H9 (cell line): ENCODE results near the gene NOD1. TPM values are rescaled to one million over a fixed set of nuclear protein-coding genes. Genes with fewer than 3 reads are reported as not detected.

ENCODE experiments used
- DNase-seq: peaks from one replicate; pipeline ENCODE4 v3.0.0-alpha.2; 2017
- H2AFZ ChIP-seq: one replicate; pipeline ENCODE4 v1.6.1; 2013; ENCODE audit warnings: mild to moderate bottlenecking, low read length, control low read depth, moderate library complexity
- H2AK5ac ChIP-seq: 2 replicates; pipeline ENCODE4 v1.6.1; 2013; ENCODE audit warnings: low read length, control low read depth, mixed read lengths; ENCODE audit not compliant: insufficient read length
- H2BK120ac ChIP-seq: one replicate; pipeline ENCODE4 v1.6.1; 2013; ENCODE audit warnings: low read depth, mild to moderate bottlenecking, low read length, control low read depth, inconsistent platforms; ENCODE audit not compliant: poor library complexity, severe bottlenecking
- H2BK12ac ChIP-seq: 2 replicates; pipeline ENCODE4 v1.6.1; 2013; ENCODE audit warnings: low read length, control low read depth, mixed read lengths, low read depth; ENCODE audit not compliant: insufficient read length
- H2BK15ac ChIP-seq: 2 replicates; pipeline ENCODE4 v1.6.1; 2013; ENCODE audit warnings: low read depth, low read length, control low read depth
- H2BK20ac ChIP-seq: one replicate; pipeline ENCODE4 v1.6.1; 2013; ENCODE audit warnings: low read depth, mild to moderate bottlenecking, low read length, control low read depth, inconsistent platforms; ENCODE audit not compliant: poor library complexity, severe bottlenecking
- H2BK5ac ChIP-seq: 2 replicates; pipeline ENCODE4 v1.6.1; 2013; ENCODE audit warnings: low read length, control low read depth, mixed read lengths; ENCODE audit not compliant: insufficient read length
- H3K14ac ChIP-seq: 2 replicates; pipeline ENCODE4 v1.6.1; 2013; ENCODE audit warnings: low read length, control low read depth; ENCODE audit not compliant: insufficient read depth
- H3K18ac ChIP-seq: 2 replicates; pipeline ENCODE4 v1.6.1; 2013; ENCODE audit warnings: low read depth, mild to moderate bottlenecking, mixed read lengths, low read length, control low read depth; ENCODE audit not compliant: insufficient read length
- H3K23ac ChIP-seq: 2 replicates; pipeline ENCODE4 v1.6.1; 2013; ENCODE audit warnings: low read length, control low read depth, mixed read lengths, low read depth; ENCODE audit not compliant: insufficient read length
- H3K23me2 ChIP-seq: 2 replicates; pipeline ENCODE4 v1.6.1; 2013; ENCODE audit warnings: low read depth, mild to moderate bottlenecking, mixed read lengths, low read length, control low read depth; ENCODE audit not compliant: insufficient read length, poor library complexity, severe bottlenecking
- H3K27ac ChIP-seq: 2 replicates; pipeline ENCODE4 v1.5.1; 2013; ENCODE audit warnings: low read length, control low read depth, mixed read lengths, low read depth; ENCODE audit not compliant: insufficient read length
- H3K27me3 ChIP-seq: 2 replicates; pipeline ENCODE4 v1.6.1; 2013; ENCODE audit warnings: low read length, control low read depth, inconsistent platforms; ENCODE audit not compliant: insufficient read depth
- H3K4ac ChIP-seq: 2 replicates; pipeline ENCODE4 v1.6.1; 2013; ENCODE audit warnings: low read depth, mild to moderate bottlenecking, control low read depth, inconsistent platforms, low read length, moderate library complexity
- H3K4me1 ChIP-seq: 2 replicates; pipeline ENCODE4 v1.6.1; 2013; ENCODE audit warnings: low read length, control low read depth, inconsistent platforms; ENCODE audit not compliant: insufficient read depth
- H3K4me2 ChIP-seq: 2 replicates; pipeline ENCODE4 v1.6.1; 2013; ENCODE audit warnings: low read length, control low read depth, mixed read lengths; ENCODE audit not compliant: insufficient read length, insufficient read depth
- H3K56ac ChIP-seq: 2 replicates; pipeline ENCODE4 v1.6.1; 2013; ENCODE audit warnings: low read depth, mild to moderate bottlenecking, mixed read lengths, low read length, control low read depth; ENCODE audit not compliant: insufficient read length
- H3K79me1 ChIP-seq: 2 replicates; pipeline ENCODE4 v1.6.1; 2013; ENCODE audit warnings: low read depth, mild to moderate bottlenecking, moderate library complexity, low read length, control low read depth, inconsistent platforms; ENCODE audit not compliant: insufficient read depth, poor library complexity, severe bottlenecking
- H3K79me2 ChIP-seq: 2 replicates; pipeline ENCODE4 v1.6.1; 2013; ENCODE audit warnings: low read length, control low read depth, inconsistent platforms; ENCODE audit not compliant: insufficient read depth
- H3K9ac ChIP-seq: 2 replicates; pipeline ENCODE4 v1.6.1; 2013; ENCODE audit warnings: low read length, control low read depth, mixed read lengths; ENCODE audit not compliant: insufficient read length; ENCODE audit errors: extremely low read depth
- H3K9me3 ChIP-seq: one replicate; pipeline ENCODE4 v1.6.1; 2013; ENCODE audit warnings: low read depth, low read length, inconsistent platforms; ENCODE audit not compliant: control insufficient read depth
- H3T11ph ChIP-seq: one replicate; pipeline ENCODE4 v1.6.1; 2013; ENCODE audit warnings: mild to moderate bottlenecking, low read length, control low read depth, inconsistent platforms
- H4K20me1 ChIP-seq: one replicate; pipeline ENCODE4 v1.6.1; 2013; ENCODE audit not compliant: control insufficient read depth, insufficient read length, insufficient read depth
- H4K5ac ChIP-seq: 2 replicates; pipeline ENCODE4 v1.6.1; 2013; ENCODE audit warnings: low read depth, mild to moderate bottlenecking, mixed read lengths, low read length, control low read depth; ENCODE audit not compliant: insufficient read length
- H4K8ac ChIP-seq: replicated peaks from 2 replicates; pipeline ENCODE4 v1.6.1; 2013; ENCODE audit warnings: low read length, control low read depth, mixed read lengths, low read depth; ENCODE audit not compliant: insufficient read length
- H4K91ac ChIP-seq: 2 replicates; pipeline ENCODE4 v1.6.1; 2013; ENCODE audit warnings: low read depth, mild to moderate bottlenecking, moderate library complexity, mixed read lengths, low read length, control low read depth; ENCODE audit not compliant: insufficient read length
- H3K27ac Mint-ChIP-seq, 3 experiments: 2 replicates in 2 of 3; 3 replicates in 1 of 3; pipeline ENCODE4 v1.8.0; 2020 to 2021; ENCODE audit warnings: mixed read lengths in 3 of 3, mild to moderate bottlenecking in 1 of 3, moderate library complexity in 1 of 3
- H3K27me3 Mint-ChIP-seq: 2 replicates; pipeline ENCODE4 v1.8.0; 2021; ENCODE audit warnings: low read depth, mild to moderate bottlenecking, moderate library complexity, mixed read lengths
- H3K36me3 Mint-ChIP-seq, 3 experiments: 2 replicates in 2 of 3; 3 replicates in 1 of 3; pipeline ENCODE4 v1.8.0; 2020 to 2021; ENCODE audit warnings: low read depth in 3 of 3, mixed read lengths in 3 of 3; ENCODE audit not compliant: insufficient read depth in 1 of 3
- H3K4me1 Mint-ChIP-seq, 2 experiments: 2 replicates each; pipeline ENCODE4 v1.8.0; 2020; ENCODE audit warnings: mixed read lengths in 2 of 2
- H3K4me3 Mint-ChIP-seq, 2 experiments: 2 replicates in 1 of 2; 3 replicates in 1 of 2; pipeline ENCODE4 v1.8.0; 2020 to 2021; ENCODE audit warnings: mild to moderate bottlenecking in 2 of 2, mixed read lengths in 2 of 2, moderate library complexity in 1 of 2
- H3K9me3 Mint-ChIP-seq, 2 experiments: 2 replicates in 1 of 2; 3 replicates in 1 of 2; pipeline ENCODE4 v1.8.0; 2020; ENCODE audit warnings: mild to moderate bottlenecking in 2 of 2, mixed read lengths in 2 of 2, moderate library complexity in 1 of 2
- CTCF ChIP-seq: fragments of 200-600 bp; sonication (generic); conservative IDR thresholded peaks from 3 replicates; pipeline ENCODE4 v1.8.0; 2021; ENCODE audit warnings: antibody characterized with exemption, mild to moderate bottlenecking
- WGBS: extraction: QIAGEN DNeasy Blood & Tissue Kit; methylation state at CpG from one replicate; pipeline ENCODE4 v1.1.7; 2013; ENCODE audit warnings: missing lambda C conversion rate, low lambda C conversion rate, mixed read lengths; ENCODE audit not compliant: insufficient read length; ENCODE audit errors: extremely low coverage; 5-methylcytosine and 5-hydroxymethylcytosine counted together
- total RNA-seq: library from RNA; stranded (reverse); gene quantifications from 2 replicates; pipeline ENCODE4 v1.2.1, GENCODE V29; 2021

NOD1 gene
- total RNA-seq, 1 experiment from 2014 or later, result 5.3 TPM

DNA sequence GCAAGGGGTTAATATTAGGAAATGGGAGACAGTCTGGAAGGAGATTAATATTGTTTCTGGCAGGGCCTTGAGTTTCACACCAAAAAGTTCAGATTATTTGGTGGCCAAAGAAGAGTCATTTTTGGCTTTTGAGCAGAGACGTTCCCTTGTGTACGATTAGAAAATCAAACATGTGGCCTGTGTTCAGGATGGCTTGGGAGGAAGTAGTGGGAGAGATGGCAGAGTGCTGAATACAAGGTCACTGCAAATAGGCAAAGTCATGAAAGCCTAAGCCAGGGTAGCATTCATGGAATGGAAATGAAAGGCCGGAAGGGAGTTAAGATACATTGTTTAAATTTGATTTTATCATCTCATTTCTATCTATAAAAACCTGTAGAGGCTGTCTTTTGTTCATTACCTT, 35.6 kb upstream of the NOD1 start:
- Mint-ChIP-seq H3K9me3 (no peaks in the 10 kb centered on the region), H3K36me3 (no peaks in the 10 kb centered on the region), H3K4me3 (no peak overlapping the region), H3K27ac (no peak overlapping the region), H3K27me3 (0 out of 2 replicates have a peak, but pooled peaks cover 2% of the 10 kb centered on the region), H3K4me1 (peaks cover 6 to 7% of the 10 kb centered on the region in 2 experiments; a peak in 3 of 4 replicates)
- H4K20me1 ChIP-seq, result no peaks in the 10 kb centered on the region
- no peak overlapping the region for H2BK12ac ChIP-seq
- no peak for DNase-seq
- H3K79me1 ChIP-seq, result no peaks in the 10 kb centered on the region
- no peak overlapping the region for H2AK5ac ChIP-seq
- TF ChIP-seq CTCF, result no peak
- no peak overlapping the region for H4K91ac ChIP-seq
- no peak overlapping the region for H3K23ac ChIP-seq
- no peak overlapping the region for H3K27ac ChIP-seq
- H3K9me3 ChIP-seq, result no peaks in the 10 kb centered on the region
- H4K8ac ChIP-seq, result no peak overlapping the region
- no peak overlapping the region for H3K4ac ChIP-seq
- no peaks in the 10 kb centered on the region for H3K27me3 ChIP-seq
- no peak overlapping the region for H2BK20ac ChIP-seq
- no peak overlapping the region for H3K14ac ChIP-seq
- H3K9ac ChIP-seq, result no peak overlapping the region
- H2BK5ac ChIP-seq, result no peak overlapping the region
- H3K56ac ChIP-seq, result no peak overlapping the region
- H3T11ph ChIP-seq, result no peak overlapping the region
- no peaks in the 10 kb centered on the region for H3K79me2 ChIP-seq
- no CpG with 5 or more reads among the region's 3 CpGs for WGBS
- no peak overlapping the region for H3K4me2 ChIP-seq
- no peaks in the 10 kb centered on the region for H3K23me2 ChIP-seq
- no peak overlapping the region for H2AFZ ChIP-seq
- H3K4me1 ChIP-seq, result no peaks in the 10 kb centered on the region
- no peak overlapping the region for H3K18ac ChIP-seq
- H2BK120ac ChIP-seq, result no peak overlapping the region
- H4K5ac ChIP-seq, result no peak overlapping the region
- no peak overlapping the region for H2BK15ac ChIP-seq
